Fibroblast of mammary gland (primary cell): ENCODE results near the gene RAMAC.

Experiments used
- DNase-seq: peaks from one replicate; pipeline ENCODE4 v3.0.0-alpha.2; 2010; ENCODE audit warnings: low read depth
- H3K4me3 ChIP-seq: 2 replicates; pipeline ENCODE4 v1.5.1; 2011; ENCODE audit warnings: low read depth, mild to moderate bottlenecking, low read length, moderate library complexity; ENCODE audit not compliant: control insufficient read depth
- CTCF ChIP-seq: conservative IDR thresholded peaks from 2 replicates; pipeline ENCODE4 v1.5.1; 2011; ENCODE audit warnings: low read depth, low read length, inconsistent platforms; ENCODE audit not compliant: control insufficient read depth, insufficient read depth

RAMAC gene

GRCh38 chr15:82966671-82967071, 19.3 kb upstream of the RAMAC start:
- TF ChIP-seq CTCF, result no peak
- no peak overlapping the region for H3K4me3 ChIP-seq
- DNase-seq, result no peak

- H3K4me3 ChIP-seq, result no peak overlapping the region
- TF ChIP-seq CTCF, result no peak
- DNase-seq, result peak; percentile 45
Measured at GRCh38 chr15:82968066-82968465, 17.9 kb upstream of the RAMAC start.

GRCh38 chr15:82969353-82969752, 16.7 kb upstream of the RAMAC start:
- DNase-seq, result no peak
- no peak for TF ChIP-seq CTCF
- H3K4me3 ChIP-seq, result no peak overlapping the region

GRCh38 chr15:82970078-82970686, 15.8 kb upstream of the RAMAC start:
- TF ChIP-seq CTCF, result no peak
- DNase-seq, result no peak
- no peak overlapping the region for H3K4me3 ChIP-seq

- no peak for DNase-seq
- TF ChIP-seq CTCF, result no peak
Measured at GRCh38 chr15:82970696-82971095, 15.3 kb upstream of the RAMAC start.

GRCh38 chr15:82971218-82971984, 14.6 kb upstream of the RAMAC start:
- no peak overlapping the region for H3K4me3 ChIP-seq
- no peak for TF ChIP-seq CTCF
- no peak for DNase-seq

More at GRCh38 chr15:82970696-82971095, 15.3 kb upstream of the RAMAC start:
- no peak overlapping the region for H3K4me3 ChIP-seq

- DNase-seq, result no peak
- no peak overlapping the region for H3K4me3 ChIP-seq
- TF ChIP-seq CTCF, result no peak
Measured at GRCh38 chr15:82972990-82973389, 13.0 kb upstream of the RAMAC start.
